SU-DHL-6 (cell line): Measurements from ENCODE around the gene RBFOX1.

Experiments used
- CTCF ChIP-seq: fragments of 200-600 bp; sonication (generic); IDR thresholded peaks from one replicate; pipeline ENCODE4 v1.5.1; 2017; ENCODE audit warnings: antibody characterized with exemption, mild to moderate bottlenecking, low read length, moderate library complexity; ENCODE audit not compliant: insufficient read depth, poor library complexity, severe bottlenecking
- EZH2phosphoT487 ChIP-seq: fragments of 200-600 bp; sonication (generic), shearing (Covaris generic); conservative IDR thresholded peaks from 2 replicates; pipeline ENCODE4 v1.6.1; 2018; ENCODE audit warnings: mild to moderate bottlenecking, antibody characterized with exemption, low read length, moderate library complexity, mixed read lengths

GRCh38 chr16:7450440-7450839 lies 117.8 kb downstream of the RBFOX1 start:
- TF ChIP-seq CTCF: no peak
- no peak for TF ChIP-seq EZH2phosphoT487
